HCT116 (cell line): Measurements from ENCODE around the gene CTTN. TPM values are rescaled to one million over a fixed set of nuclear protein-coding genes. Genes with fewer than 3 reads are reported as not detected.

Source experiments
- ATAC-seq: fragments of 200-7000 bp; cut with Tn5 transposase; 2 replicates; pipeline ENCODE4 v1.9.1; 2020; ENCODE audit warnings: mild to moderate bottlenecking, moderate library complexity
- BruUV-seq: library from RNA; stranded (reverse); fragments of 400-500 nt; replicated peaks from 2 replicates; lab custom pipeline; 2021; lab: Mats Ljungman, UMichigan
- CTCF ChIA-PET: fragments of 300-600 bp; sonication (Branson Sonifier 250); formaldehyde crosslinking; loops from one replicate; lab custom pipeline; 2021; ENCODE audit warnings: antibody characterized with exemption; lab: Charles Lee
- POLR2A ChIA-PET: fragments of 300-600, 350-600 bp; sonication (Branson Sonifier 250); formaldehyde crosslinking; loops from one replicate; lab custom pipeline; 2021; ENCODE audit warnings: antibody characterized with exemption; lab: Charles Lee
- RAD21 ChIA-PET, 2 experiments: fragments of 300-600 bp; sonication (Branson Sonifier 250); formaldehyde crosslinking; loops; one replicate each; lab custom pipeline; 2023; ENCODE audit warnings: low total read pairs in 2 of 2; ENCODE audit not compliant: uncharacterized antibody in 2 of 2, unreplicated experiment in 2 of 2, low non-redundant PET in 1 of 2; lab: Charles Lee
- DNase-seq: peaks from one replicate; pipeline ENCODE4 v3.0.0-alpha.2; 2010; ENCODE audit warnings: low read depth, low spot score
- H2AFZ ChIP-seq: fragments of 200-600 bp; shearing (Covaris generic), sonication (generic); 2 replicates; pipeline ENCODE4 v1.6.1; 2017; ENCODE audit warnings: low read depth, mixed run types, mixed read lengths, antibody characterized with exemption, low read length; ENCODE audit not compliant: poor library complexity, severe bottlenecking
- H3K27ac ChIP-seq: 2 replicates; pipeline ENCODE4 v1.5.1; 2012; ENCODE audit warnings: low read depth, low read length
- H3K27me3 ChIP-seq: fragments of 200-600 bp; sonication (generic); 2 replicates; pipeline ENCODE4 v1.6.1; 2016; ENCODE audit warnings: mixed run types, low read length, mixed read lengths; ENCODE audit not compliant: insufficient read depth
- H3K36me3 ChIP-seq, 2 experiments: fragments of 200-500 bp in 1 of 2; fragments of 200-600 bp in 1 of 2; sonication (Bioruptor generic) in 1 of 2; sonication (generic) in 1 of 2; 2 replicates each; pipeline versions ENCODE4 v1.5.1 to v1.6.1; 2014 to 2016; ENCODE audit warnings: low read length in 2 of 2, inconsistent platforms in 1 of 2, mixed read lengths in 1 of 2, mixed run types in 1 of 2; ENCODE audit not compliant: insufficient read depth in 2 of 2, control insufficient read depth in 1 of 2
- H3K4me1 ChIP-seq, 2 experiments: fragments of 200-600 bp in 1 of 2; sonication (generic) in 1 of 2; 2 replicates each; pipeline versions ENCODE4 v1.5.1 to v1.6.1; 2012 to 2017; ENCODE audit warnings: low read length in 2 of 2, inconsistent platforms in 1 of 2, mild to moderate bottlenecking in 1 of 2, mixed read lengths in 1 of 2, mixed run types in 1 of 2, moderate library complexity in 1 of 2; ENCODE audit not compliant: insufficient read depth in 2 of 2, control insufficient read depth in 1 of 2
- H3K4me2 ChIP-seq: fragments of 200-600 bp; sonication (generic); 2 replicates; pipeline ENCODE4 v1.6.1; 2017; ENCODE audit warnings: mixed run types, low read length, mixed read lengths
- H3K4me3 ChIP-seq, 2 experiments: fragments of 200-600 bp in 1 of 2; sonication (generic) in 1 of 2; replicated peaks in 1 of 2; 2 replicates each; pipeline ENCODE4 v1.5.1; 2011 to 2016; ENCODE audit warnings: low read length in 2 of 2, control low read depth in 1 of 2, low read depth in 1 of 2, mild to moderate bottlenecking in 1 of 2, mixed read lengths in 1 of 2, mixed run types in 1 of 2
- H3K79me2 ChIP-seq: fragments of 200-600 bp; sonication (generic); 2 replicates; pipeline ENCODE4 v1.6.1; 2017; ENCODE audit warnings: mild to moderate bottlenecking, mixed run types, low read length, moderate library complexity, mixed read lengths; ENCODE audit not compliant: insufficient read depth
- H3K9ac ChIP-seq: fragments of 200-600 bp; sonication (generic); 2 replicates; pipeline ENCODE4 v1.6.1; 2016; ENCODE audit warnings: low read length, mixed read lengths
- H3K9me2 ChIP-seq: fragments of 200-600 bp; sonication (generic), shearing (Covaris generic); 2 replicates; pipeline ENCODE4 v1.6.1; 2017; ENCODE audit warnings: mixed run types, mild to moderate bottlenecking, moderate library complexity; ENCODE audit not compliant: insufficient read depth
- H3K9me3 ChIP-seq, 2 experiments: fragments of 200-500 bp in 1 of 2; fragments of 200-600 bp in 1 of 2; sonication (Bioruptor generic) in 1 of 2; sonication (generic) in 1 of 2; 2 replicates each; pipeline ENCODE4 v1.6.1; 2014 to 2017; ENCODE audit warnings: low read length in 2 of 2, mixed read lengths in 2 of 2, inconsistent platforms in 1 of 2, low read depth in 1 of 2, mild to moderate bottlenecking in 1 of 2, mixed run types in 1 of 2, moderate library complexity in 1 of 2; ENCODE audit not compliant: control insufficient read depth in 1 of 2, insufficient read depth in 1 of 2
- H4K20me1 ChIP-seq: fragments of 200-600 bp; sonication (generic), shearing (Covaris generic); 2 replicates; pipeline ENCODE4 v1.6.1; 2017; ENCODE audit warnings: mixed run types, mild to moderate bottlenecking, moderate library complexity; ENCODE audit not compliant: insufficient read depth
- ATF3 ChIP-seq: IDR thresholded peaks from 2 replicates; pipeline ENCODE4 v1.6.1; 2012
- CEBPB ChIP-seq: IDR thresholded peaks from 2 replicates; pipeline ENCODE4 v1.6.1; 2012; ENCODE audit warnings: low read depth
- CTCF ChIP-seq, 3 experiments: fragments of 200-600 bp in 1 of 3; sonication (generic) in 1 of 3; IDR thresholded peaks in 2 of 3; conservative IDR thresholded peaks in 1 of 3; 2 replicates each; pipeline ENCODE4 v1.5.1; 2012 to 2017; ENCODE audit warnings: low read depth in 2 of 3, low read length in 2 of 3, antibody characterized with exemption in 1 of 3, borderline replicate concordance in 1 of 3, control low read depth in 1 of 3, mild to moderate bottlenecking in 1 of 3, mixed read lengths in 1 of 3, mixed run types in 1 of 3, moderate library complexity in 1 of 3; ENCODE audit not compliant: insufficient read depth in 1 of 3
- EGR1 ChIP-seq: IDR thresholded peaks from 2 replicates; pipeline ENCODE4 v1.6.1; 2012; ENCODE audit warnings: low read depth
- ELF1 ChIP-seq: IDR thresholded peaks from 2 replicates; pipeline ENCODE4 v1.6.1; 2012; ENCODE audit warnings: low read depth, borderline replicate concordance
- EZH2phosphoT487 ChIP-seq: fragments of 200-600 bp; IDR thresholded peaks from 2 replicates; pipeline ENCODE4 v1.6.1; 2018; ENCODE audit warnings: antibody characterized with exemption, borderline replicate concordance
- JUND ChIP-seq: IDR thresholded peaks from 2 replicates; pipeline ENCODE4 v1.6.1; 2012
- POLR2AphosphoS5 ChIP-seq: IDR thresholded peaks from 2 replicates; pipeline ENCODE4 v1.6.1; 2011; ENCODE audit warnings: mild to moderate bottlenecking, low read depth, low read length, moderate library complexity
- RAD21 ChIP-seq: IDR thresholded peaks from 2 replicates; pipeline ENCODE4 v1.6.1; 2012; ENCODE audit warnings: low read depth, mild to moderate bottlenecking
- SIN3A ChIP-seq: IDR thresholded peaks from 2 replicates; pipeline ENCODE4 v1.6.1; 2012; ENCODE audit warnings: low read depth
- SRF ChIP-seq: IDR thresholded peaks from 2 replicates; pipeline ENCODE4 v1.6.1; 2012; ENCODE audit warnings: low read depth
- TCF7L2 ChIP-seq: IDR thresholded peaks from 2 replicates; pipeline ENCODE4 v1.7.0; 2011; ENCODE audit warnings: borderline replicate concordance, inconsistent platforms; ENCODE audit not compliant: insufficient read depth, insufficient read length; ENCODE audit errors: extremely low read depth
- YY1 ChIP-seq: IDR thresholded peaks from 2 replicates; pipeline ENCODE4 v1.6.1; 2011; ENCODE audit warnings: low read length, low read depth, moderate library complexity, mild to moderate bottlenecking; ENCODE audit not compliant: insufficient replicate concordance; ENCODE audit errors: extremely low read depth
- intact Hi-C: fragments of 100-400 bp; cut with micrococcal nuclease; formaldehyde crosslinking; loops from 2 replicates; pipeline ENCODE4 v1.10.0; 2022
- total RNA-seq: library from RNA; stranded (reverse); gene quantifications from one replicate; pipeline ENCODE4 v1.2.1, GENCODE V29; 2021; ENCODE audit not compliant: unreplicated experiment
- TF ChIP-seq, protein P1 (sequence below): IDR thresholded peaks from 2 replicates; pipeline ENCODE4 v1.6.1; 2011; ENCODE audit warnings: mild to moderate bottlenecking, low read length, moderate library complexity; ENCODE audit not compliant: insufficient replicate concordance; ENCODE audit errors: extremely low read depth
- TF ChIP-seq, protein P2 (sequence below): IDR thresholded peaks from 2 replicates; pipeline ENCODE4 v1.6.1; 2012; ENCODE audit warnings: low read depth

Gene CTTN
- total RNA-seq, 1 experiment from 2014 or later = 249 TPM

DNA sequence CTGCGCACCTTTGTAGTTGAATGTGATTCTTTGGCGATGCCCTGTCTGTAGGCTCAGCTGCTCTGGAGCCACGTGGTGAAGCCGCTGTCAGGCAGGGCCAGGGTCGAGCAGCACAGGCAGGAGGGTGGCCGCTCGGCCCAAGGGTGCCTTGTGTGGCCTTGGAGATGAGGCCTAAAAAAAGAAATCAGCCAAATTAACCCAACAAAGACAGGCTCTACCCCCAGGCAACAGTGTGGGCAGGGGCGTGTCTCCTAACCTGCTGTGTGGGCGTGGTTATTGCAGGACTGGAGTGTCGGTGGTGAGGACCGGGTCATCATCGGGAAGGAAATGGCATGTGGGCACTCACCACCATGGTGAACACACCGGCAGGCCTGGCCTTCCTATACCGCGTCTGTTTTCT lies 34.3 kb downstream of the CTTN start:
- RAD21 ChIA-PET = no interaction called here
- Histone ChIP-seq H3K27me3 (no peaks in the 10 kb centered on the region), H2AFZ (no peak overlapping the region), H3K36me3 (peaks cover 58 to 60% of the 10 kb centered on the region in 2 experiments; a peak in 3 of 4 replicates), H3K9ac (no peak overlapping the region), H3K4me3 (no peak overlapping the region), H3K27ac (no peak overlapping the region), H3K4me1 (no peaks in the 10 kb centered on the region), H3K79me2 (no peaks in the 10 kb centered on the region), H3K9me3 (no peaks in the 10 kb centered on the region), H3K4me2 (no peak overlapping the region), H3K9me2 (no peaks in the 10 kb centered on the region)
- no peak for DNase-seq
- CTCF ChIA-PET = no interaction called here
- ATAC-seq = no peak
- POLR2A ChIA-PET = no interaction called here
- TF ChIP-seq EGR1 (no peak), POLR2AphosphoS5 (no peak), JUND (no peak), YY1 (no peak), ELF1 (no peak), CTCF (IDR thresholded peaks at IDR 0.05 in 2 of 3, conservative IDR thresholded peaks at IDR 0.05 in 1 of 3; ENCODE audit: borderline replicate concordance in 1 of 3, insufficient read depth in 1 of 3, low read depth in 2 of 3, low read length in 2 of 3) (no peak), ATF3 (no peak), SIN3A (no peak), TCF7L2 (no peak), CEBPB (no peak), RAD21 (no peak), EZH2phosphoT487 (no peak), SRF (no peak)
- TF ChIP-seq, protein P1, sequence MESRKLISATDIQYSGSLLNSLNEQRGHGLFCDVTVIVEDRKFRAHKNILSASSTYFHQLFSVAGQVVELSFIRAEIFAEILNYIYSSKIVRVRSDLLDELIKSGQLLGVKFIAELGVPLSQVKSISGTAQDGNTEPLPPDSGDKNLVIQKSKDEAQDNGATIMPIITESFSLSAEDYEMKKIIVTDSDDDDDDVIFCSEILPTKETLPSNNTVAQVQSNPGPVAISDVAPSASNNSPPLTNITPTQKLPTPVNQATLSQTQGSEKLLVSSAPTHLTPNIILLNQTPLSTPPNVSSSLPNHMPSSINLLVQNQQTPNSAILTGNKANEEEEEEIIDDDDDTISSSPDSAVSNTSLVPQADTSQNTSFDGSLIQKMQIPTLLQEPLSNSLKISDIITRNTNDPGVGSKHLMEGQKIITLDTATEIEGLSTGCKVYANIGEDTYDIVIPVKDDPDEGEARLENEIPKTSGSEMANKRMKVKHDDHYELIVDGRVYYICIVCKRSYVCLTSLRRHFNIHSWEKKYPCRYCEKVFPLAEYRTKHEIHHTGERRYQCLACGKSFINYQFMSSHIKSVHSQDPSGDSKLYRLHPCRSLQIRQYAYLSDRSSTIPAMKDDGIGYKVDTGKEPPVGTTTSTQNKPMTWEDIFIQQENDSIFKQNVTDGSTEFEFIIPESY = no peak
- TF ChIP-seq, protein P2, sequence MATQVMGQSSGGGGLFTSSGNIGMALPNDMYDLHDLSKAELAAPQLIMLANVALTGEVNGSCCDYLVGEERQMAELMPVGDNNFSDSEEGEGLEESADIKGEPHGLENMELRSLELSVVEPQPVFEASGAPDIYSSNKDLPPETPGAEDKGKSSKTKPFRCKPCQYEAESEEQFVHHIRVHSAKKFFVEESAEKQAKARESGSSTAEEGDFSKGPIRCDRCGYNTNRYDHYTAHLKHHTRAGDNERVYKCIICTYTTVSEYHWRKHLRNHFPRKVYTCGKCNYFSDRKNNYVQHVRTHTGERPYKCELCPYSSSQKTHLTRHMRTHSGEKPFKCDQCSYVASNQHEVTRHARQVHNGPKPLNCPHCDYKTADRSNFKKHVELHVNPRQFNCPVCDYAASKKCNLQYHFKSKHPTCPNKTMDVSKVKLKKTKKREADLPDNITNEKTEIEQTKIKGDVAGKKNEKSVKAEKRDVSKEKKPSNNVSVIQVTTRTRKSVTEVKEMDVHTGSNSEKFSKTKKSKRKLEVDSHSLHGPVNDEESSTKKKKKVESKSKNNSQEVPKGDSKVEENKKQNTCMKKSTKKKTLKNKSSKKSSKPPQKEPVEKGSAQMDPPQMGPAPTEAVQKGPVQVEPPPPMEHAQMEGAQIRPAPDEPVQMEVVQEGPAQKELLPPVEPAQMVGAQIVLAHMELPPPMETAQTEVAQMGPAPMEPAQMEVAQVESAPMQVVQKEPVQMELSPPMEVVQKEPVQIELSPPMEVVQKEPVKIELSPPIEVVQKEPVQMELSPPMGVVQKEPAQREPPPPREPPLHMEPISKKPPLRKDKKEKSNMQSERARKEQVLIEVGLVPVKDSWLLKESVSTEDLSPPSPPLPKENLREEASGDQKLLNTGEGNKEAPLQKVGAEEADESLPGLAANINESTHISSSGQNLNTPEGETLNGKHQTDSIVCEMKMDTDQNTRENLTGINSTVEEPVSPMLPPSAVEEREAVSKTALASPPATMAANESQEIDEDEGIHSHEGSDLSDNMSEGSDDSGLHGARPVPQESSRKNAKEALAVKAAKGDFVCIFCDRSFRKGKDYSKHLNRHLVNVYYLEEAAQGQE = no peak
- TF ChIP-seq, all 23 proteins: peak for 0
- no peaks in the 10 kb centered on the region for H4K20me1 ChIP-seq
- intact Hi-C loops = no loop called here
- BruUV-seq = no TSS peak
